Fibroblast of mammary gland (primary cell): ENCODE data around the gene BRINP2.
A peak's percentile ranks its signal among the peaks of the same experiment; 100 is the strongest.

ENCODE experiments used
- DNase-seq: peaks from one replicate; pipeline ENCODE4 v3.0.0-alpha.2; 2010; ENCODE audit warnings: low read depth
- H3K4me3 ChIP-seq: 2 replicates; pipeline ENCODE4 v1.5.1; 2011; ENCODE audit warnings: low read depth, mild to moderate bottlenecking, low read length, moderate library complexity; ENCODE audit not compliant: control insufficient read depth
- TF ChIP-seq, protein P1 (sequence below): conservative IDR thresholded peaks from 2 replicates; pipeline ENCODE4 v1.5.1; 2011; ENCODE audit warnings: low read depth, low read length, inconsistent platforms; ENCODE audit not compliant: control insufficient read depth, insufficient read depth

BRINP2 gene

DNA sequence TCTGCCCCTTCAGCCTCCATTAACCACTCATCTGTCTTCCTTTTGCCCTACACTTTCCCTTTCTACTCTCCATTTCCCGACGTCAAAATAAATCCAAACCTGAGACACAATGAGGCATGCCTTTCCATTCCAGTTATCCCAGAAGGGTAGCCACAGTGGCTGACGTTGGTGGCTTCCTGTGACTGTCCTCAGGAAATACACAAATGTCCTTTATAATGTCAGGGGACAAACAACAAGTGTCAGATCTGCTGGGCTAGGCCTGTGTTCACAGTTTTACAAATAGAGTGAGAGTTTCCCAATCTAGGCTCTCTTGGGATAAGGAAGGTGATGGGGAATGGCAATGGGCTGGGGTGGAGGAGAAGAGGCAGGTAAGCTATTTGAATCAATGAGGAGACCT lies 135.3 kb downstream of the BRINP2 start:
- H3K4me3 ChIP-seq: no peak overlapping the region
- DNase-seq: no peak
- TF ChIP-seq, protein P1, sequence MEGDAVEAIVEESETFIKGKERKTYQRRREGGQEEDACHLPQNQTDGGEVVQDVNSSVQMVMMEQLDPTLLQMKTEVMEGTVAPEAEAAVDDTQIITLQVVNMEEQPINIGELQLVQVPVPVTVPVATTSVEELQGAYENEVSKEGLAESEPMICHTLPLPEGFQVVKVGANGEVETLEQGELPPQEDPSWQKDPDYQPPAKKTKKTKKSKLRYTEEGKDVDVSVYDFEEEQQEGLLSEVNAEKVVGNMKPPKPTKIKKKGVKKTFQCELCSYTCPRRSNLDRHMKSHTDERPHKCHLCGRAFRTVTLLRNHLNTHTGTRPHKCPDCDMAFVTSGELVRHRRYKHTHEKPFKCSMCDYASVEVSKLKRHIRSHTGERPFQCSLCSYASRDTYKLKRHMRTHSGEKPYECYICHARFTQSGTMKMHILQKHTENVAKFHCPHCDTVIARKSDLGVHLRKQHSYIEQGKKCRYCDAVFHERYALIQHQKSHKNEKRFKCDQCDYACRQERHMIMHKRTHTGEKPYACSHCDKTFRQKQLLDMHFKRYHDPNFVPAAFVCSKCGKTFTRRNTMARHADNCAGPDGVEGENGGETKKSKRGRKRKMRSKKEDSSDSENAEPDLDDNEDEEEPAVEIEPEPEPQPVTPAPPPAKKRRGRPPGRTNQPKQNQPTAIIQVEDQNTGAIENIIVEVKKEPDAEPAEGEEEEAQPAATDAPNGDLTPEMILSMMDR: no peak

DNA sequence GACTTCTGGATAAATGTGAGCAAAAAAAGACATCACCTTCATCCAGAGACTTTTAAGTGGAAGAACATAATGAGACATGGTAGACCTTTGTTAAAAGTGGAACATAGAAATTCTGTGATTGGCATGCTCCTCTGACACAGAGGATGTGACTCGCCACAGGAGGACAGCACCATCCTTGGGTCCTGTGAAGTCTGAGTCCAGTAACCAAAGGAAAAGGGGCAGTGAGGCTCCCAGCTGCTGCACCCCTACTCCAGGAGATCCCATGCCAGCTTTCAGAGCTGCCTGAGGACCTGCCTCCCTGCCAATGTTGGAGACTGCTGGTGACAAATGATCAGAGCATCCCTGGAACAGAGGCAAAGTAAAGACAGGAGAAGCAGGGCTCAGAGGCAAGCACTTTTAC lies 136.2 kb downstream of the BRINP2 start:
- no peak overlapping the region for H3K4me3 ChIP-seq
- TF ChIP-seq, protein P1: no peak
- DNase-seq: peak; percentile 51

DNA sequence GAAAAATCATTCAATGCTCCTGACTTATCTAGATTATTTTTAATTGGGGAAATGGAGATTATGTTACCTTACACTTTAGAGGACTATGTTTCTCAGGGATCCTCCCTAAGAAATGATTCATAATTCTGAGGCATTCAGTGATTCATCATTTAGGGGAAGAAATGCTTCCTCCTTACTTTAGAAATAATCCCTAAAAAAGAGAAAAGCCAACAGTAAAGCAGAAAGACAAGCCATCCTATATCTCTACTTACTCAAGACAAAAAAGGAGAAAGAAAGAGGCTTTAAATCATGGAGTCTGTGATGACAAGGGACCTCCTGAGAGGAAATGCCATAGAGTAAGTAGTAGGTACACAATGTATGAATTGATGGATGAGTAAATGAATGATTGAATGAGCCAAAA lies 137.0 kb downstream of the BRINP2 start:
- peak; percentile 66 for DNase-seq
- TF ChIP-seq, protein P1: no peak
- H3K4me3 ChIP-seq: no peak overlapping the region

DNA sequence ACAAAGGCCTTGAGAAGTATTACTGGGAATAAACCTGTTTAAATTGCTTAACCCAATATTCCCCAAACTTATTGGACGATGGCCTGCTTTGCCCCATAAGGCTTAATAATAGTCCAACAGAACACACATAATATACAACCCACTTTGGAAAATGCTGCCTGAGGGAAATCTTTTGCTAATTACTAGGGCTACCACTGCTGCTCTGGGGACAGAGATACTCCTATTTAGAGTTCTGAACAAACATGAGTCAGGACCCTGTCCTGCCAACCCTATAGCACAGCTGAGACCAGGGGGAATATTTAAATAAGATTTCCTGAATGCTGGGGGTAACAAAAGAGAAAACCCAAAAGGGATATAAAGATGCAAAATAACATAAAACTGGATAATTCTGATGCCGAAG lies 139.1 kb downstream of the BRINP2 start:
- peak; percentile 11 for DNase-seq
- H3K4me3 ChIP-seq: no peak overlapping the region
- TF ChIP-seq, protein P1: no peak

DNA sequence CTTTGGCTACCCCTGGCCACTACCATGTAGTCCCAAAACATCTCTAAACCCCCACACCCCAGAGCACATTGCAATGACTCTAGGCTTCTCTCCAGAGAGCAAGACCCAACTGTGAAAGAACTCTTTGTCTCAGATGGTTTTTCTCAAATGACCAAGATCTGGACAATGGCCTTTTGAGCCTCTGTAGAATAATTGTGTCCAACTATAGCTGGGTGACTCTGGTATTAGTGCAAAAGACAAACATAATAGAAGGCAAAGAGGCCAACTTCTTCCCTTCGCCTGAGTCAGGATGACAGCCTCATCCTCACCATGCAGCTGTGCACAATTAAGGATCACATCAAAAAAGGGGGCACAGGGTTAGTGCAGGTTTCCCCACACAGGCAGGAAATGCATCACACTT lies 139.6 kb downstream of the BRINP2 start:
- DNase-seq: peak; percentile 82
- H3K4me3 ChIP-seq: no peak overlapping the region
- TF ChIP-seq, protein P1: no peak

DNA sequence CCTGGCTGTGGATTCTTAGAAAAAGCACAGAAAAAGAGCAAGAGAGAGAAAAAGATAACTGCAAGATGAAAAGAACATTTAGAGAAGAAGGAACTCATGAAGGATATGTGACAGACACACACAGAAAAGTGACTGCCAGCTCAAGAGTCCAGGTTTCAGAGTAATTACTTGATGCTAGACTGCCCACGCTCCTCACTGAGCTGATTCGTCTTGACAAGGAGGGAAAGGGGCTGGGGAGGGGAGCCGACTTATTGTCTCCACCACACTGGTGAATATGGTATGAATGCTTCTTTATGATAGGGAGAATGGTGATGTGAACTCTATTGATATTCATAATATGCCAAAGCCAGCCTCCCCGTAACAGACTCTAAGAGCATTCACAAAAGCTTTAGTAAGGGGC lies 140.4 kb downstream of the BRINP2 start:
- no peak for DNase-seq
- TF ChIP-seq, protein P1: no peak
- no peak overlapping the region for H3K4me3 ChIP-seq

DNA sequence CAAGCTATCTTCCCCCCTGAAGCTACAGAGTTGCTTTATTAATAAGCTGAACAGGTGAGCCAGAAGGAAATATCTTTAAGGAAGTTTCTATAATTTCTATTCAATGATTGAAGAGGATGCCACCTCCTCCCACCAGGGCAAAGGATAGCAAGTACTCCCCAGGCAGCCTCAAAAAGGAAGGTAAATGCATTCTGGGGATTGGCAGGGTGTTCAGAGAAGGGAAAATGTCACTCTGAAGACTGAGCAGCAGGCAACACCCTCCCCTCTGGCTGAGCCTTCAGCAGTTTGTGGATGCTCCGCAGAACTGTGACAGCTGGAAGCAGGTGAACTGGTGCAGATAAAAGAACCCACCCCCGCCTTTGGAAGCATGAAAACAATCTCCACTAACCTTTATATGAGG lies 140.8 kb downstream of the BRINP2 start:
- DNase-seq: no peak
- H3K4me3 ChIP-seq: no peak overlapping the region
- TF ChIP-seq, protein P1: no peak
